GM21515 (cell line): ENCODE measurements around the gene CDC42EP4.

Source experiments
- ATAC-seq: cut with Tn5 transposase; IDR thresholded peaks from one replicate; pipeline ENCODE4 v1.9.1; 2021; ENCODE audit not compliant: unreplicated experiment

The CDC42EP4 gene

GRCh38 chr17:73257516-73257915 is 54.3 kb downstream of the CDC42EP4 start:
- ATAC-seq: no peak

DNA sequence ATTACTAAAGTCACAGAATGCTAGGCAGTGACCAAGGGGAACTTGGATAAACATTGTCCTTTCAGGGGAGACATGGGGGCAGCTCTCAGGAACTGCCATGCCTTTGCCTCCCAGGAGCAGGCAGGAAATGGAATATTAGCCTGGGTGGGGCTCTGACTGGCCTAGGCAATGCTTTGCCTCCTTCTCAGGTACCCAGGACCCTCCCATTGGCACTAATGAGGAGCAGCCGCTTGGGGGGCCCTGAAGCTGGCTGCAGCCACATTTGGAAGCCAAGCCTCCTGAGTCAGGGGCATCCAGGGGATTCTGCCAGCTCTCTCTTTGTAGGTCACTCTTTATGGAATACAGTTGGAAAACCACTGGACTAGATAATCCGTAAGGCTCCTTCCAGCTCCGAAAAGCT is 55.6 kb downstream of the CDC42EP4 start:
- ATAC-seq: no peak

DNA sequence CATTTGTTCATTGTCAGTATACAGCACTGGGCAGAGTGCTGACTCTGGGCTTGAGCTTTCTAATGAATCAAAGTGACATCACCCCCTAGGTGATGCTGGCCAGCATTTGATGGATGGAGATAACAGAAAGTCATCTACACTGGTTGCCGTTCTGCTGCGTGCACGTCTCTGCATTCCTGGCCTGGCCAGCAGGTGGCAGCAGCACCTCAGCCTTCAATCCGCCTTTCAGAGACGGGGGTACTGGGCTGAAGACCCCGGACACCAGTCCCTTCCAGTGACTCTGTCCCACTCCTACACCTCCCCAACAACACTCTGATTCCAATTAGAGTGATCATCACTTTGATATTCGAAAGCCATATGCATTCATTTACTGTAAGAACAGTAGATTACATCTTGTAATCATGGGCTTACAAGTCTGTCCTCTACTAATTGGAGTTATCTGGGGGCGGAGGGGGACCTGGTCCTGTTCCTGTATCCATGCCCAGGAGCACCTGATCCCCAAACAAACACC is 56.1 kb downstream of the CDC42EP4 start:
- ATAC-seq: peak; percentile 69

DNA sequence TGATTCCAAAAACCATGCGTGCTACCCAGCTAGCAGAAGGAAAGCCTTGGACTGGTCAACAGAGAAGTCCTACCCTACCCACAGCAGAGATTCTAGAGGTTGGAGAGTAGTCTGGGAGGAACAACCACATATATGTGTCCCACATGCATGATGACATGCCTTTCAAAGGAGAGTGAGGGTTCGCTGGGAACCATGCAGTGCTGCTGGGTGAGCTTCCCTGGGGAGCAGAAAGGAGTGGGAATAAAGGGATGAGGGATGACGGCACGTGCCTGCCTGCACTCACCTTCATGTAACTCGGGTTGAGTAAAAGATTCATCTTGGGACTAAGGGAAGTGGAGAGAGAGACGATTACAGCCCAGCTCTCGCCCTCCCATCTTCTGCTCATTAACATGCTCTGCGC is 59.9 kb downstream of the CDC42EP4 start:
- ATAC-seq: no peak

DNA sequence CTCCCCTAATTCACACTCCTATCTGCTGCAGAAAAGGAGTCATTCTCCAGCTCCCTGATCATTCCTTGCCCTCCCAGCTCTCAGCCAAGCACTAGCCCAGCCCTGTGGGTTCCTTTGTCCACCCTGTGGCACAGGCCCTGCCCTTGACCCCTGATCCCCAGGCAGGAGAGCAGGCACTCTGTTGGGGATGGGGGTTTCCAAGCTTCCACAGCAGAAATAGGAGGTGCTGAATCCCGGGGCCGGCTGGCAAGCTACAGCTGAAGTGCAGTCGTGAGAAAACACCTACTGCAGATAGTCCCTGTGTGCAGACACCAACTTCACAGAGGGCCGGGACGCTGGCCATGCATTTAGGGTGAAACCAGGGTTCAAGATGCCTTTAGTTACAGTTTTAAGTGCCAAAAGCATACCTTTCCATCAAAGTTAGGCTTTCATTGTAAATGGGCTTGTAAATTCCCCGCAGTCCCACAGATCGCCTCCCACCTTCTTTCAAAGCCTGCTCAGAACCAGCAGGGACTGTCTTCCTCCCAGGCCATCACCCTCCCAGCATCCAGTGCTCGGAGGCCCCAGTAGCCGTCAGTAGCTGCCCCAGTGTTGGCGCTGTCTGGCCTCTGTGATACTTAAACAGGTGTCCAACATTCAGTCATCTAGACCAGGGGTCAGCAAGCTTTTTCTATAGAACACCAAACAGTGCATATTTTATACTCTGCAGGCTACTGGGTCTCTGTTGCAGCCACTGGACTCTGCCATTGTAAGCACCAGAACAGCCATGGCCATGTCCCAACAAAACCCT is 60.8 kb downstream of the CDC42EP4 start:
- no peak for ATAC-seq

- no peak for ATAC-seq
These were observed 62.1 kb downstream of the CDC42EP4 start for GRCh38 chr17:73249700-73250099.

- no peak for ATAC-seq
These were observed 63.3 kb downstream of the CDC42EP4 start for GRCh38 chr17:73248532-73248931.

DNA sequence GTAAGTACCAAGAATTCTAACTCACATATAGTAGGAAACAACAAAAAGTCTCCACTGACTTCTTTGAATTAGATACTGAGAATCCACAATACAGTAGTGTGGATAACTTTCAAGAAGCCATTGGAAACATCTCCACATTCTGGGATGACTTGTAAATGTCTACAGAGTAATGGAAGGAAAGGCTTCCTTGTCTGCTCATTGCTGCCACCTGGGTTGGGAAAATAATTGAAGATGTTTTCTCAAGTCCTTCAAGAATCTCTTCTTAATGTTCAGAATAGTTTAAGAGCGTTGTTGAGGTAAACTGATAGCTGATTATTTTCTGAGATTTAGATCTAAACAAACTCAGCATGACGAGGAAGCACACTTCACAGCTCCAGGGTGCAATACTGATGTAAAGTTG is 64.1 kb downstream of the CDC42EP4 start:
- ATAC-seq: no peak

DNA sequence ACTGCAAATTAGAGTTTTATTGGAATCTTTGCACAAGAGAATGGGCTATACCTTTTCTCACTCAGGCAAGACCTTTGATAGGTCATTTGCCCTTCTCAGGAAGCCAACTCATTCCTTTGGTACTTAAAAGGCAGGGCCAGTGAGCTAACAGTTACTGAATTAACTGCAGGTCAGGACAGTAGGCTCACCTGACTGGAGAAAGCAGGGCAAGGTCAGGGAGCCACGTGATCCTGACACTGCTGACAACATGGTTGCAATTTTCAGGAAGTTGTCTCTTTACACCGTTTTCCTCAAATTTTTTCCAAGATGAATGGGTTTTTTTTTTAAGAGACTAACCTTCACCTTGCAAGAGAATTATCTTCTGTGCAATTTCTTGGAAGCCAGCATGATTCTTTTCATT is 71.2 kb downstream of the CDC42EP4 start:
- no peak for ATAC-seq

- no peak for ATAC-seq
These were observed 74.1 kb downstream of the CDC42EP4 start for GRCh38 chr17:73237714-73238113.

GRCh38 chr17:73234736-73235135 is 77.1 kb downstream of the CDC42EP4 start:
- no peak for ATAC-seq
